HG03432 (cell line): ENCODE results near the gene FCGR3B.
A peak's percentile ranks its signal among the peaks of the same experiment; 100 is the strongest.
"Not testable (repeated sequence)": the region's sequence is repeated elsewhere in the genome, so short reads cannot be mapped to it uniquely, and the experiment has no call there.

Experiments used
- ATAC-seq: cut with Tn5 transposase; IDR thresholded peaks from one replicate; pipeline ENCODE4 v1.9.1; 2021; ENCODE audit warnings: mild to moderate bottlenecking, moderate library complexity; ENCODE audit not compliant: unreplicated experiment

The FCGR3B gene

DNA sequence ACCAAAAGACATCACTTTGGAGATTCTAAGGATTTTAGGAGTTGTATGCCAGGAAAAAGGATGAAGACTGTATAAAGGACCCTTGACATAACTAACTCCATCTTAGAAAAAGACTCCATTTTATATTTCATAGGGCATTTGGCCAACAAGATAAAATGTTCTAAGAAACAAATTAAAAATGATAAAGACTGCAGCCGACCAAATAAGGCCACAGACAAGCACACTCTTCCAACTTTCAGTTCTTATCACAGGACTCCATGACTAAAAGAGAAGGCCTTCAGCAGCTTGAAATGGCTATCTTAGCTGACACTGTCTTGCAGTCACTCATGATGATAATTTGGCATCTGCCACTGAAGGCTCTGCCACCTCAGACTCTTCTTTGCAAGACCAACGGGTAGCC lies 8.2 kb upstream of the FCGR3B start:
- not testable (repeated sequence) for ATAC-seq

DNA sequence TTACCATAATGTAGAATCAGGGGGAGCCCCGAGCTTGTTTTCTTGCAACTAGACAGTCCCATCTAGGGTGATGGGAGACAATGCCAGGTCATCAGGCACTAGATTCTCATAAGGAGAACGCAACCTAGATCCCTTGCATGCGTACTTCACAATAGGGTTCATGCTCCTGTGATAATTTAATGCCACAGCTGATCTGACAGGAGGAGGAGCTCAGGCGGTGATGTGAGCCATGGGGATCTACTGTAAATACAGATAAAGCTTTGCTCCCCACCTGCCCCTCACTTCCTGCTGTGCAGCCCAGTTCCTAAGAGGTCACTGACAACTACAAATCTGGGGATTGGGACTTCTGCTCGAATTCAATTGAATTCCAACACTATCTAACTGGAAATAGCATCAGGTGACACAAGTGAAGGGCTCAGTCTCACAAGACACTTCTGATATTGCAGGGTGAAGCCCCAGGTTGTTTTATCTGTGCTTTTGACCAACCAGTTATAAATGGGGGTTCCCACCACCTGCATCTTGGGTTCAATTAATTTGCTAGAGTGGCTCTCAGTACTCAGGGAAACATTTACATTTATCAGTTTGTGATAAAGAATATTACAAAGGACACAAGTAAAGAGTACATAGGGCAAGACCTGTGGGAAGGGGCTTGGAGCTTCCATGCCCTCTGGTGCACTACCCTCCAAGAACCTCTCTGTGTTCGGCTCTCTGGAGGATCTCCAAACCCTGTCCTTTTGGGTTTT lies 7.4 kb upstream of the FCGR3B start:
- ATAC-seq = not testable (repeated sequence)

DNA sequence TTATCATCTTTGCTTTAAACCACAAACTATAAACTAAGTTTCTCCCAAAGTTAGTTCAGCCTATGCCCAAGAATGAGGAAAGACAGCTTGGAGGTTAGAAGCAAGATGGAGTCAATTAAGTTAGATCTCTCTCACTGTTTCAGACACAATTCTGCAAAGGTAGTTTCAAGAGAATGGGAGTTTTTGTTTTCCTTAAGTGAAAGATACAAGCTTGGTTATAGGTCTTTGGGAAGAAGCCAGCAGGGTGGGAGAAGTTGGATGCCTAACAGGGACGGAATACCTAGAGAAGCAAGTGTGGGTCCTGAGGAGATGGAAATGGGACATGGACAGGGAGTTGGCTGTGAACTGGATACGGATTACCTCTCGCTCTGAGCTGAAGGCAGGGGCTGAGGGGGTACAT lies 6.0 kb upstream of the FCGR3B start:
- ATAC-seq = not testable (repeated sequence)

DNA sequence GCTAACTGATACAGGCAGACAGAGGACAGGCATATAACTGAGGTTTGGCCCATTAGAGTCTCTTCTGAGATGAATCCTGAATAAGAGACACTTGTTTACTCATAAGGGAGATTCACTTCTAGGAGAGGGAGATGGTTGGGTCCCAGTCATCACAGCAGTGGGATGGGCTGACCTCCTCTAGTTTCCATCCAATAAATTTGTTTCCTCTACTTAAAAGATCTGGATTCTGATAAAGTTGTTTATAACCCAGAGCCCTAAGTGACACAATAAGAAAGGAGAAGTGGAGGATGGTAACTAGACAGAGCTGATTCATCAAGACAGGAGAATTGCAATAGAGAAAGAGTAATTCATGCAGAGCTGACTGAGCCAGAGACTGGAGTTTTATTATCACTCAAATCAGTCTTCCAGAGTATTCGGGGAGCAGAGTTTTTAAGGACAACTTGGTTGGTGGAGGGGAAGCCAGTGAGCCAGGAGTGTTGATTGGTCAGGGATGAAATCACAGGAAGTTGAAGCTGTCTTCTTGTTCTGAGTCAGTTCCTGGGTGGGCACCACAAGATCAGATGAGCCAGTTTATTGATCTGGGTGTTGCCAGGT lies 5.3 kb upstream of the FCGR3B start:
- ATAC-seq = not testable (repeated sequence)

DNA sequence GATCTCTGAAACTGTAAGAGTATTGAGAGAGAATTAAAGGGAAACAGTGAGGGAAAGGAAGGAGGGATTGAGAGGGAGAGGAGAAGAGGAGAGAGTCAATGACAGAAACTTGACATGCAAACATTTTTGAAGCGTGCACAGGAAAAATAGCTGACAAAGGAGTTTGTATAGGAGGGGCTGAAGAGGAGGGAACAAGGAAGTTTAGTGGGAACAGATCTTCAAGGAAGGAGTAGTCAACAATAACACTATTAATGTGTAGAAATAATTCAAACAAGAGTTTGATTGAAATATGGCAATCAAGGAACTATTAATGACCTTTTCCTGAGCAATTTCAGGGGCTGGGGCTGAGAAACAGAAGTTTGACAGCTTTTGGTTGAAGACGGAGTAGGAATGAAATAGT lies 4.0 kb upstream of the FCGR3B start:
- not testable (repeated sequence) for ATAC-seq

DNA sequence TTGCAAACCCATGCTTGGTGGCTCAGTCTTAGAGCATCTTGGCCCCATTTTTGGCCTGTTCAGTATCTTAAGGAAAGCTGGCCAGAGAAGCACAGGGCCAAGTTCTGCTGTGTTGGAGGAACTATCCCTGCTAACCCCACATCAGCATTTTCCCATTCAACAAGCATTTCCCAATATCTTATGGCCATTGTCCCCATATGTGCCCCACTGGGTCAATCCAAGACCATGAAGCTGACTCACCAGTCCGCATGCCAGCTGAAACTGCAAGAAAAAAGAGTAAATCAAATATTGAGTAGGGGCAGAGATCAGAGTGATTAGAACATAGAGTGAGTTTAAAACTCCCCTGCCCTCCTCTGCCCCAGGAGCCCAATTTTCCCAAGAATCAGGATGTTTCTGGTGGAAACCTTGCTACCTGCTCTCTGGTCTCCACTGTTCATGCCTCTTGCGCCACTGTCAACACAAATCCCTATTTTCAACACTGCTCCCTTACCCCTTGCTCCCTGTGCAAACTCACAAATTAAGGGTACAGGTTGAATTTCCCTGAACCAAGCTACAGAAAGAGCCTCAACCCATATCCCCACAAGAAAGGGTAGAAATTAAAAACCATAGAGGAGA lies 741 bp downstream of the FCGR3B start:
- ATAC-seq = not testable (repeated sequence)

DNA sequence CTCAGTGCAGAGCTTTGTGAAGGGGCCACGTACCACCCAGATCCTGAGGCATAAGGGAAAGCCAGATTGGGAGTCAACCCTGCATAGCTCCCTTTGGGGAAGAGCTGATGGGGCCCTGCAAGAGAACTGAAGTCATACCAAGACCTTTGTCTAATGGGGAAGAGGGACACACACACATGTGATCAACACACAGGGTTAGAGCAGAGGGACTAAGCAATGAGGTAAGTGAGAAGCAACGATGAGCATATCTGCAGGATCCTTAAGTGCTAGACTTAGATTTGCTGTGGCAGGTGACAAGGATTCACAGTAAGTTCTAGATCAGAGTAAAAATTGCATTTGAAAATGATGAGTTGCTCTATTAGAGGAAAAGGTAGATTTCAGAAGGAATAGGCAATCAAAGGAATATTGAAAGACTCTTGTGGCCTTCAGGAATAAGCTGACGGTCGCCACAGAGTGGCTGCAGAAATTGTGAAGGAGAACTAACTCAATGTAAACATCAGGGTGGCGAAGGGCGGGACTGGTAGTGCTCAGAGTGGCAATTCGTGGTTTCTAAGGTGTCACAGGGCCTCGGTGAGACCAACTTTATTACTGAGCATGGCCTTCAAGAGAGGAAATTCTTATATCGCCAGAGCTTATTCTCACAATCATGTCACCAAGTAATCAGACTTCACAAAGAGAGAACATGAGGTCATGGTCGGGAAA lies 4.4 kb downstream of the FCGR3B start:
- ATAC-seq = not testable (repeated sequence)

DNA sequence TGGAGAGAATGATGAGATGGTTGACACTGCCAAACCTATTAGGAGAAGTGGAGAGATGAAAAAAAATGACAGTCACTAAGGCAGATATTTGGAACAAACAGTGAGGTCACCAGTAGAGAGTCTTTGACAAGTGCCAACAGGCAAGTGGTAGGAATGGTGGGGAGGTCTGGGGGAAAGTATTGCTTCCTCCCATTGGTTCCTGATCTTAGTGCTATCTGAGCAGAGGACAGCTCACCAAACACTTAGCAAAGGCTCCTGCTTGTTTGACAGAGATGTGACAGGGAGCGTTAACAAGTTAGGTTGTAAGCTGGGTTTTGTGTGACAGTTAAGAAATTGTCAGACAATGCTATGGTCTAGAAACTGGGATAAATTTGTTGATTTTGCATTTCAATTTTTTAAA lies 6.4 kb downstream of the FCGR3B start:
- ATAC-seq = not testable (repeated sequence)

DNA sequence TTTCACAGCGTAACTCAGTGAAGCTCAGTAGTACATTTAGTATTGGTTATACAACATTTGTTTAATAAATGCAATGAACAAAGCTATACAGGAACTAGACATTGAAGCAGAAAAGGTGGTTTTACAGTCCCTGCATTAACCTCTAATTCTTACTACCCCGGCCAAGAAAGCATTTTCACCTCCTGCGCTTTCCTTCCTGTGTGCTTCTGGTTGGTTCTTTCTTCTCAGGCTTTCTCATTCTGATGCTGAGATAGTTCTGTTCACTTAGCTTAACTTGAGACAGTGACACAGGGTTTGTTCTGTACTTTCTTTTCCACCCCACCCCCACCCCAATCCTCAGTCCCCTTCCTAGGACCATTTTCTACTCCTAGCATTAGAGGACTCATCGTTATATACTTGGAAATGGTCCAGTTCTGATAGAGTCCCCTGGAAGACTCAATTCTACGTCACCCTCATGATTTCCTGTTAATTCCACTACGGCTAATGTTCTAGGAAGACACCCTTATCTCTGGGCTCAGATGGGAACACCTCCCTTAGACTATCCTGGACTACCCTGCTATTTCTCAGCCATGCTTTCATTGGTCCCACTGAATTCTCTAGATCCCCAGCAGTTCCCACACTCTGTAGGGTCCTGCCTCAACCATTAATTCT lies 7.5 kb downstream of the FCGR3B start:
- ATAC-seq = peak; percentile 40

DNA sequence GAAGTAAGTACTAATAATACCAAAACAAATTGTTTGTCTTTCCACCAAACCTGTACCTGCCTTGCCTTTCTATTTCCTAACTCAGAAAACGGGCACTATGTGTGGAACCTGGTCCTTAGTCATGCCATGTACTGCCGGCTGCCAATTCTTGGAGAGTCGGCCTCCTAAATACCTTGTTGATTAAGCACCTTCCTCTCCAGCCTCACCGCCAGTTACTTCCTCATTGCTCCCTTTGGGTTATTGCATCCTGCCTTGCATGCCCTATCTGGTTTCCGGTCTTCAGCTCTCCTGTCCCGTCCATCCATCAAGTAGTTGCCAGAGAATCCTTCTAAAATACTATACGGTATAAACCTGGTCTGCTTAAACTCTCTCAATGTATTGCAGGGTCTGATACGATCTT lies 8.9 kb downstream of the FCGR3B start:
- peak; percentile 27 for ATAC-seq

DNA sequence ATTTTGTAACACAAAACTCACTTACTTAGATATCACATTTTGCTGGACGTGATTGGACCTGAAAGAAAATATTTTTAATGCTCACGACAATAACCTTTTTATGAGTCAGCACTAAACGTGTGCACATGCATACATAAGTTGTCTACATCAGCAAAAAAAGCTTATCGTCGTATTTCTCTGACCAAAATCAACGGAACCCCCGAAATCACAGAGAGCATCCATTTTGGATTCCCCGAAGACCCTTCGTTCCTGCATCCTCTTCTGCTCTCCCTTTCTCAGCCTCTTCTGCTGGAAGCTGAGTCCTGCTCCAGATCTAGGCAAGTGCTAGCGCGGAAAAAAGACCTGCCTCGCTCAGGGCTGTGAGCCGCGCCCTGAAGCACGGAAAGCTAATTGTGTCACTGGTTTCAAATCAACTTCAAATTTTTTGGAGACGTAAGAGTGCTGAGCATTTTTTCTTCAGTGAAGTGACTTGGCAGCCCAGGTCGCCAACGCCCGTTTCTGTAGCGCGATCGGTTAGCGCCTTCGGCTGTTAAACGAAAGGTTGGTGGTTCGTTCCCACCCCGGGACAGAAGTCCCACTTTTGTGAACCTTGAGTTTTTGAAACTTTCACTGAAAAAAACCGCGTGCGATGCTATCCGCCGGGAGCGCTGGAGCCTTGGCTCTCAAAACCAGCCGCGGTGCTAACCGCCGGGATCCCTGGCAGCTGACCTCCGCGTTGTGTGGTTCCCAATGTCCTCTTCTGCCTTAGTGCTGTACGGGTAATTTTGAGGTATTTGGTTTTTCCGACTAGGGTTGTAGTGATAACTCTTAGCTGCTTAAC lies 9.6 kb downstream of the FCGR3B start:
- peak; percentile 50 for ATAC-seq

DNA sequence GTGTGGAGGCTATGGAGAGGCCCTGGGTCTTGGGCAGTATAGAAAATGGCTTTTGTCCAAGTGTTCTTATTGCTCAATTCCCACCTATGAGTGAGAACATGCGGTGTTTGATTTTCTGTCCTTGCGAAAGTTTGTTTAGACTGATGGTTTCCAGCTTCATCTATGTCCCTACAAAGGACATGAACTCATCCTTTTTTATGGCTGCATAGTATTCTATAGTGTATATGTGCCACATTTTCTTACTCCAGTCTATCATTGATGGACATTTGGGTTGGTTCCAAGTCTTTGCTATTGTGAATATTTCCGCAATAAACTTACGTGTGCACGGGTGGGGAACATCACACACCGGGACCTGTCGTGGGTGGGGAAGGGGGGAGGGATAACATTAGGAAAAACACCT lies 10.6 kb downstream of the FCGR3B start:
- ATAC-seq = not testable (repeated sequence)

DNA sequence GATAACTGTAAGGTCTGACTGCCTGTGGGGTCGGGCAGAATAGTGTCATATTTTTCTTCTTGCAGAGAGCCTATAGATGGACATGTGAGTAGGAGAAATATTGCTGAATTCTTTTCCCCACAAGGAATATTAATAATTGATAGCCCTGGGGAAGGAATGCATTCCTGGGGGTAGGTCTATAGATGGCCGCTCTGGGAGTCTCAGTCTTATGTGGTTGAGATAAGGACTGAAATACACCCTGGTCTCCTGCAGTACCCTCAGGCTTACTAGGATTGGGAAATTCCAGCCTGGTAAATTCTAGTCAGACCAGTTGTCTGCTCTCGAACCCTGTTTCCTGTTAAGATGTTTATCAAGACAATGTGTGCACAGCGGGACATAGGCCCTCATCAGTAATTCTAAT lies 12.5 kb downstream of the FCGR3B start:
- not testable (repeated sequence) for ATAC-seq

DNA sequence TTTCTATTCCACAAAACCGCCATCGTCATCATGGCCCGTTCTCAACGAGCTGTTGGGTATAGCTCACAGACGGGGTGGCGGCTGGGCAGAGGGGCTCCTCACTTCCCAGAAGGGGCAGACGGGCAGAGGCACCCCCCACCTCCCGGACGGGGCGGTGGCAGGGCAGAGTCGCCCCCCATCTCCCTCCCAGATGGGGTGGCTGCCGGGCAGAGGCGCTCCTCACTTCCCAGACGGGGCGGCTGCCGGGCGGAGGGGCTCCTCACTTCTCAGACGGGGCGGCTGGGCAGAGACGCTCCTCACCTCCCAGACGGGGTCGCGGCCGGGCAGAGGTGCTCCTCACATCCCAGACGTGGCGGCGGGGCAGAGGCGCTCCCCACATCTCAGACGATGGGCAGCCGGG lies 14.6 kb downstream of the FCGR3B start:
- not testable (repeated sequence) for ATAC-seq

DNA sequence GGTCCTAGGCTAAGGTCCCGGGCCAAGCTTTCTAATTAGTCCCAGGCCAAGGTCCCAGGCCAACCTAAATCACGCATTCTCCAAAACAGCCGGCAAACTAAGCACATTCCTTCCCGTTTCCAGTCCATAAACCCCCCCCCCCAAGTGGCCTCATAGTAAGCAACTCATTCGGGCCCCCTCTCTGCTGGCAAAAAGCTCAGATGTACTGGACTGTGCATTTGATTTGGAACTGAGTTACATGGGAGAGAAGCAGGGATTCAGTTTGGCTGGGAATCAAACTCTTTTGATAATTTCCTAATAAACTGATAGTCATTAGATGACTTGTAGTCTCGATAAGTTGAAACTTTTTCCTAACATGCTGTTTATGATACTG lies 17.8 kb downstream of the FCGR3B start:
- not testable (repeated sequence) for ATAC-seq

DNA sequence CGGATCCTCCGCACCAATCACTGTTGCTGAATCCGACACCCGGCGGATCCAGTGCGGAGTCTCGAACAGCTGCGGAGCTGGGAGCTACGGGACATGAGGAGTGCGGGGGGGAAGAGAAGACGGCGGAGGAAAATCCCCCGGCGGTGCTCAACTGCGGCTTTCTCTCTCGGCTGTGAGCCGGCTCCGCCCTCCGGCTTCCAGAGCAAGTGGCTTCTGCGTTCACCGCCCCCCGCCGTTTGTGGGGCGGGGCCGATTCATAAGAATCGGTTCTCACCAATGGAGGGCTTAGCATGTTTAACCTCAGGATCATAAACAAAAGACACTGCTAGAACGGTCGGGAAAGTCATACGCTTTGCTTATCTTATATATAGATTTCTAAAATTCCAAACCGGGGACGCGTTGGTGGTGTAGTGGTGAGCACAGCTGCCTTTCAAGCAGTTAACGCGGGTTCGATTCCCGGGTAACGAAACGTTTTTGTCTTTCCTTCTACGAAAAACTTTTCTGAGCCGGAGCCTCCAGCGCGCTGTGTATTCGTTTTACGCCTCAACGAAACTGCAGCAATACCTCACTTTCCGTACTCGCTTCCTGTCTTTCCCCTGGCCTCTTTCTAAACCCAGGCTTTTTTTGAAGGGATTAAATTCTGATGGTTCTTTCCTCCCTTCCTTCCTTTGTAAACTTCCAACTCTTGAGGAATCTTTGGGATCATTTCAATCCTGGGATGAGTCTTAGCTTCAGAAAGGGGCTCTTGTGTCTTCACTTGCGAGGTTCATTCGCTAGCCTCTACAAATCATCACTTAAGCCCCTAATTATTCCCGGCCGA lies 18.4 kb downstream of the FCGR3B start:
- ATAC-seq = peak; percentile 94

DNA sequence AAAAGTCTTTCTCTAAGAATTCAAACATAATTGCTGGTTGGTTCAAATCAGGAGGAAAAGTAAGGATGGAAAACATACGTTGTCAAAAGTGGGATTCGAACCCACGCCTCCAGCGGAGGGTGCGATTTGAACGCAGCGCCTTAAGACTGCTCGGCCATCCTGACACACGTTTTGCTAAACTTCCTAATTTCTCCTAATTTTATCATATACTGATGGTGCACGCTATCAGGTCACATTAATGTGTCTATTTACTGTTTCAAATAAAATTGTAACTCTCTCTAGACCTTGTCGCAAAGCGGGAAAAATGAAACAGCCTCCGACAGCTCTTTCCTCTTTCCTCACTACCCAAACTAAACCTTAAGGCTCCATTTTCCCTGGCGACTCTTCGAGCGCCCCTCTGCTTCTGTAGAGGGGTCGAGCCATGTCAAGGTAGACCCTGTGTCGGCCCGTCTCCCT lies 19.1 kb downstream of the FCGR3B start:
- ATAC-seq = not testable (repeated sequence)

DNA sequence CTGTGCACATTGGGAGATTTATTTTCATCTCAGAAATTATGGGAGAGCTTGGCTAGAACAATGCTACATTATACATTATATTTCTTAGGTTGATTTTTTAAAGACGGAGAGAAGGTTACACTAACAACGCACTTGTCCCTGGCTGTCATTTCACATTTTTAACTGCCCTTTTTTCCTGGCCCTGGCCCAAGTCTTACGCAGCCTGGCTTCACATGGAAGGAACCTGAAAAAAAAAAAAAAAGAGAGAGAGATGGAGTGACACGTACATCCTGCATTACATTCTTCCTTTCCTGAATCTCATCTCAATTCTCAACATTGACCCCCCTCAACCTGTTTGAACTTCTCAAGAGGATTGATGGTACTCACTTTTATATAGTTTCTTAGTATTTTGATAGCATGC lies 20.8 kb downstream of the FCGR3B start:
- ATAC-seq = not testable (repeated sequence)
